Cardiac ventricle fibroblast (primary cell): ENCODE data around the gene ZFP36. TPM values are rescaled to one million over a fixed set of nuclear protein-coding genes. Genes with fewer than 3 reads are reported as not detected.

Source experiments
- total RNA-seq: library from RNA; depleted of rRNA; stranded (reverse); fragments of >200 nt; gene quantifications from 2 replicates; pipeline ENCODE4 v1.2.3, GENCODE V29; 2015

ZFP36 gene
- total RNA-seq = 61.9 and 72.9 TPM in 2 replicates

GRCh38 chr19:39406656-39407409 is at the start of gene ZFP36:
TSS of gene ZFP36 (plus strand) at chr19:39406847. CDS start at chr19:39406905, 58 bp downstream.

GRCh38 chr19:39390751-39391437 is 15.8 kb upstream of the ZFP36 start, which contains the start of the genes MED29 and PAF1:
TSS of gene MED29 (plus strand) at chr19:39391378. CDS start at chr19:39391423, 45 bp downstream.
TSS of gene PAF1 (minus strand) at chr19:39391106. CDS start at chr19:39390864, 242 bp downstream.

GRCh38 chr19:39412100-39412866 is 5.6 kb downstream of the ZFP36 start, which contains the start of gene PLEKHG2:
TSS of gene PLEKHG2 (plus strand) at chr19:39412669. CDS start at chr19:39414087, 1,418 bp downstream.

GRCh38 chr19:39435499-39436349 is 29.1 kb downstream of the ZFP36 start, which contains the start of gene RPS16:
TSS of gene RPS16 (minus strand) at chr19:39435949. CDS start at chr19:39435895, 54 bp downstream.

DNA sequence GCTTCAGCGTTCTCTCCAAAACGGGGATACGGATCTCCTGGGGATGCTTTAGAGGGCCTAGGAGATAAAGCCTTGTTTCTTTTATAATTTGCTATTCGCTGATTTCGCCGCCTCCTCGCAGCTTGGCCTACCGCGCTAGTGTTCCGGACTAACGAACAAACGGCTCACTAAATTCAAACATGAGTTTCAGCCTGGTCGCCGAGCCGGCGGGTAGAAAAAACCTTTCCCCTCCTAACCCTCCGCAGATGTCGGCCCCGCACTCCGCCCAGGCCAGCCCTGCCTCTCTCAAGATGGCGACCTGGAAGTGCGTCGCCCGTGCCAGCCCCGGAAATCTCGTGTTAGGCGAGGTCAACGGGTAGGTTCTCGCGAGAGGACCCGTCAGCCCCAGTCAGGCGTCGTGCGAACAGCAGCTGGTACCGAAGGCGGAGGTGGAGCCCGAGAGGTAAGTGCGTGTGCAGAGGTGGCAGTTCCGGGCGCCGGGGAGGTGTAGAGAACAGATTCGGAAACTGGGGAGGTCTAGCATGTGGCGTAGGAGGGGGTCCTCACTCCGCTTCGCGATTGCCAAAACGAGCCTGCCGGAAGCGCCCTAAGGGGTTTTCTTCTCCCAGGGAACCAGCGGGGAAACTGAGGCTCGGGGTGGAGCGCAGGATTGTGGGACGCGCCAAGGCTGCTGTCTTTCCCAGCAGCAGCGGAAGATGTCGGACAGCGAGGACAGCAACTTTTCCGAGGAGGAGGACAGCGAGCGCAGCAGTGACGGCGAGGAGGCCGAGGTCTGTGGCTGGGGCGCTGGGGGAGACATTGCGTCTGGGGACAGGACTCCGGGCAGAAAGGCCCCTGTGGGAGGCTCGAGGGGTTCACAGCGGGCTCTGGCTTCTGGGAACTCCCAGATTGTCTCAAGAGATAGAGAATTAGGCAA is 38.8 kb downstream of the ZFP36 start, which contains the start of gene SUPT5H:
Gene SUPT5H, plus strand, starts transcription at position 387 of the 916 bp plus-strand sequence. Its CDS starts 309 bp downstream, at position 696.

Other genes with a start within 250 kb of the ZFP36 start
- not detected in 2 replicates for gene NCCRP1, start 209.9 kb upstream of the ZFP36 start, total RNA-seq
- gene SYCN, start 202.6 kb upstream of the ZFP36 start, total RNA-seq = not detected in 2 replicates
- not detected in 2 replicates for gene IFNL3, start 161.8 kb upstream of the ZFP36 start, total RNA-seq
- gene IFNL4, start 158.0 kb upstream of the ZFP36 start, total RNA-seq = not detected in 2 replicates
- not detected in 2 replicates for gene IFNL2, start 138.5 kb upstream of the ZFP36 start, total RNA-seq
- gene IFNL1, start 110.4 kb upstream of the ZFP36 start, total RNA-seq = not detected in 2 replicates
- 0.62 and 0.78 TPM in 2 replicates for gene LRFN1, start 86.0 kb upstream of the ZFP36 start, total RNA-seq
- gene GMFG, start 70.8 kb upstream of the ZFP36 start, total RNA-seq = 1.3 and 1.9 TPM in 2 replicates
- gene SAMD4B, start 64.4 kb upstream of the ZFP36 start, total RNA-seq = 60.0 and 68.8 TPM in 2 replicates
- 30.0 and 43.1 TPM in 2 replicates for gene PAF1, start 15.7 kb upstream of the ZFP36 start, total RNA-seq
- gene MED29, start 15.5 kb upstream of the ZFP36 start, total RNA-seq = 23.6 and 42.9 TPM in 2 replicates
- gene PLEKHG2, start 5.8 kb downstream of the ZFP36 start, total RNA-seq = 21.7 and 31.7 TPM in 2 replicates
- 979 and 1,035 TPM in 2 replicates for gene RPS16, start 29.1 kb downstream of the ZFP36 start, total RNA-seq
- gene SUPT5H, start 38.7 kb downstream of the ZFP36 start, total RNA-seq = 75.4 and 89.8 TPM in 2 replicates
- 49.4 and 51.1 TPM in 2 replicates for gene TIMM50, start 74.0 kb downstream of the ZFP36 start, total RNA-seq
- 0.50 and 0.68 TPM in 2 replicates for gene DLL3, start 92.1 kb downstream of the ZFP36 start, total RNA-seq
- not detected in 2 replicates for gene SELENOV, start 108.3 kb downstream of the ZFP36 start, total RNA-seq
- gene EID2B, start 126.0 kb downstream of the ZFP36 start, total RNA-seq = 1.5 and 1.6 TPM in 2 replicates
- 9.4 and 12.3 TPM in 2 replicates for gene EID2, start 133.3 kb downstream of the ZFP36 start, total RNA-seq
- gene LGALS13, start 195.7 kb downstream of the ZFP36 start, total RNA-seq = not detected in 2 replicates
- gene LGALS16, start 249.1 kb downstream of the ZFP36 start, total RNA-seq = not detected in 2 replicates